Putamen (tissue), 1 donor: ENCODE results near the gene KLF7.

Source experiments
- DNase-seq: peaks from one replicate; pipeline ENCODE4 v3.0.0-alpha.2; 2016; ENCODE audit warnings: low spot score

The KLF7 gene

DNA sequence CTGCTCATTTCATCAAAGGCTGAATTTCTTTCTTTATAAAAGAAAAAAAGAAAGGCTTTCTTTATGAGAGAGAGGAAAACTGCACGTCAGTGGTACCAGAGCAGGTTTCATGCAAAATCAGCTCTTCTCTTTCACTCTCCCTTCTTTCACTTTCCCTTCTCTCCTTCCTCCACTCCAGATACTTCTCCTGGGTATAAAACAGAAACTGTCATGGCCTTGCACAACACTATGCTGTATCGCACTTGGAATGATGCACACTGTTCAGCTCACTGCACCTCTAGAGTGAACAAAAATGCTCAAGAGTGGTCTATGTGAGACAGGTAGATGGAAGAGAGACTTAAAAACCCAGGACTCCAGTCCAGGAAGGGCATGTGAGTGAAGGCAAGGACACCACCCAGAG lies 73.8 kb downstream of the KLF7 start:
- no peak for DNase-seq

DNA sequence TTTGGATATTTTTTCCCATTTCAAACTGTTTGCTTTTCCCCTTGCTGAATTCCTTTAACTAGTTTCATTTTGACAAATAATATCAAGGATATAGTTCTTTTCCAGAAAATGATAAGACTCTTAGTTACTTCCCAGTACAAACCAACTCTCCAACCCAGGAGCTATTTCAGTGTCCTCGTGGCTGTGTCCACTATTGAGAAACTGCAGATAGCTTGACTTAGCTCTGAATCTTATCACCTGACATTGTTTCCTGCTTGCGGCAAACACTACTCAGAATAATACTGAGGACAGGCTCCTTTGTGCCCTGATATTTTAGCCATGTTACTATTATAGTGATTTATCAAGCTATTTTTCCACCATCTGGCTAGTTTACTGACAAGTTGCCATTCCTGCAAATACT lies 74.6 kb downstream of the KLF7 start:
- no peak for DNase-seq

DNA sequence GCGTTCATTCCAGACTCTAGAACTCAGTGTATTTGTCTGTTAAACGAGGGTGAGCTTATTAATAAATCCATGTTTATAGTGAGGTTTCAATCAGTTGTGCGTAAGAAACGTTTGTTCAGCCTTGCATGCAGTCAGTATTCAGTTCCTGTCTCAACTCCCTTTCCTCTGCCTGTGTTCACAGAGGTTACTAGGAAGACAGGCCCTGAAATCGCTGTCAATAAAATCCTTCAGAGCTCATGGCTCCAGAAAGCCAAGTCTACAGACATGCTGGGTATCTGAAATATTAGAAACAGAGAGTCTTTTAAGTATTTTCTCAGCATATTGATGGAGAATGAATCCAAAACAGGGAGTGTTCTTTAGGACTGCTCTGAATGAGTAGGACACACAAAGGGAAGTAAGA lies 75.4 kb downstream of the KLF7 start:
- DNase-seq: no peak

DNA sequence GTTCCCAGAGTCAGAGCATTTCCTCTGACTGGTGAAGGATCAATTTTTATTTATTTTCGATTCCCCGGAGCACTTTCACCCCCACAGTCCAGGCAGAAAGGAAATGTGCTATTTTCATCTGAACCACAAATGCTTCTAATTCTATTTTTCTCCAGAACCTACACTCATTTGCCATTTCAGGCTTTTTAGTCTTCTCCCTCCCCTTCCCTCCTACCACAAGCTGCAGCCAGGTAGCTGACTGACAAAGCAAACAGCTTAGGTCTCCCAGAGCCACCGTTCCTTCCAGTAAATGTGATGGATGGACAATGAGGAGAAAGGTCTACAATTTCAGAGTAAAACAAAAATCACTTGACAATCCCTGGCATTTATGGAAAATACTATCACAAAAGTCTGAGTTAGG lies 76.9 kb downstream of the KLF7 start:
- no peak for DNase-seq

DNA sequence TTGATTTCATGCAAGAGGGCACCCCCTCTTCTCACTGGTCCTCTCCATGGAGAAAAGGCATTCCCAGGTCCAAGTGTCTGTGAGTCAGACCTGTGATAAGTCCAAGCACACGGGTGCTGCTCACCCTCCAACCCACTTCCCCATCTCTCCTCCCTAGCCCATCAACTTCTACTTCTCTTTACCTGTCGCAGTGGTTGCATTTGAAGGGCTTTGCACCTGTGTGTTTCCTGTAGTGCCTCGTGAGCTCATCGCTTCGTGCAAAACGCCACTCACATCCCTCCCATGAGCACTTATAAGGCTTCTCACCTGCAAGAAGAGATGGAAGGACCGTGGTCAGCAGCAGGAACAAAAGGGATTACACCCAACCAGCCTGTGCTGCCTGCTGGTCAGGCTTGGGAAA lies 77.5 kb downstream of the KLF7 start:
- DNase-seq: no peak

DNA sequence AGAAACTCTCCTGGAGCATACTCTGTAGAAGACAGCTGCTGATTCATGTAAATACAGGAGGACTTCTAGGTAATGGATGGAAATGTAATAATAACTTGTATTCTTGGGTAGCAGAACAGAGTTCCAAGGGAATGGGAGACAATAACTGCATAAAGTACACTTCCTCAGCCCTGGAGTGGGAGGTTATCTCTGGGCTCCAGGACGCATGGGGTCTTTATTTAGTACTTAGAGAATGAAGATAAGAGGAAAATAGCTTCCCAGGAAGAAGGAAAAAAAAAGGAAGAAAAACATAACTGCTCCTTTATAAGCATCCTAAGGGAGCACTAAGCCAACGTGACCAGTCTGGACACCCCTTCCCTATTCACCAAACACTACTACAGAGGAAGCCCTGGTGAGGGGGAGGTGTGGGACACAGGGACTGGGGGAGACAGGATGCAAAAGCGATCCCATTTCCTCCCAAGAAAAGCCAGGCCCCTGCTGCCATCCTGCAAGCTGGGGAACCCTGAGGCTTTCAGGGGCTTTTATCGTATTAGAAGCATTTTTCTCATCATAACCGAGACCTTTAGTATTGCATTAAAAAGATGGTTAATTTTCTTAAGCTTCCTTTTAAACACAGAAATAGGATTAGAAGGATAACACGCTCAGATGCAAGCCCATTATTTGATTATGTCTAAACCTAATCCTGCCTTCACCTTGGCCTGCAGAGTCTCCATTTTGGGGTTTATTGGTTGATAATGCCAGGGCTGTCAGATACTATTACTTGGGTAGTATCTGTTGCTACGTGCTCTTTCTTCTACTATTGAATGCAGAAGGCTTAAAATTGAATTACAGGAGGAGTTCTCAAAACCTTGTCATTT lies 78.5 kb downstream of the KLF7 start:
- DNase-seq: no peak

DNA sequence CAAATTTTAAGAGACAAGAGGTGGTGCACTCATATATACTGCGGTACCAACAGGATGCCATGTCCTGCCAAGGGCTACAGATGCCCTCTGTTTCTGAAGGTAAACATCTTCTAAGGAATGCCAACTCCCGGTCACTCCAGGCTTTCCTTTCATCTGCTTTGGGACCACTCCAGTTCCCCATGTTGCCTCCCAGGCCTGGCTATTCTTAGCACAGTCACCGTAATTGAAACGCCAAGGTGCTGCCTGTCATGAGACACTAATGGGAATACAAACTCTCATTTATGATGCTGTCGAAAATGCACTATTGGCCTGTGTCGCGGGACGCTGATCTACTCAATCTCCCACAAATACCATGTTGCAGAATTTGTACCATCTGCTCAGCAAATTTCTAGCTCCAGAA lies 79.6 kb downstream of the KLF7 start:
- no peak for DNase-seq

DNA sequence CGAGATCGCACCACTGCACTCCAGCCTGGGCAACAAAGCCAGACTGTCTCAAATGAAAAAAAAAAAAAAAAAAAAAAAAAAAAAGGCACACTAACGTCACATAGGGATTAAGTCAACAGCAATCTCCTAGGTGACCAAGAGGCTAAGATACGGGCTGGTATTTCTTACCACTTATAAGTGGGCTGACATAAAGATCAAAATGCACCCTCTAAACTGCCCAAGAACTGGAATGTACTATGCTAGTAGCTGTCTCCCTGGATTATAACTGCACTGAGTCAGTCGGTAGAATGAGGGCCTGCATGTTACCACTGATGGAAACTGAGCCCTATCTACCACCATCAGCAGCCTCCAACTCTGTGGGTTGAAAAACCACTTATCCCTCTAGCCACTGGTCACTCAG lies 80.6 kb downstream of the KLF7 start:
- no peak for DNase-seq

DNA sequence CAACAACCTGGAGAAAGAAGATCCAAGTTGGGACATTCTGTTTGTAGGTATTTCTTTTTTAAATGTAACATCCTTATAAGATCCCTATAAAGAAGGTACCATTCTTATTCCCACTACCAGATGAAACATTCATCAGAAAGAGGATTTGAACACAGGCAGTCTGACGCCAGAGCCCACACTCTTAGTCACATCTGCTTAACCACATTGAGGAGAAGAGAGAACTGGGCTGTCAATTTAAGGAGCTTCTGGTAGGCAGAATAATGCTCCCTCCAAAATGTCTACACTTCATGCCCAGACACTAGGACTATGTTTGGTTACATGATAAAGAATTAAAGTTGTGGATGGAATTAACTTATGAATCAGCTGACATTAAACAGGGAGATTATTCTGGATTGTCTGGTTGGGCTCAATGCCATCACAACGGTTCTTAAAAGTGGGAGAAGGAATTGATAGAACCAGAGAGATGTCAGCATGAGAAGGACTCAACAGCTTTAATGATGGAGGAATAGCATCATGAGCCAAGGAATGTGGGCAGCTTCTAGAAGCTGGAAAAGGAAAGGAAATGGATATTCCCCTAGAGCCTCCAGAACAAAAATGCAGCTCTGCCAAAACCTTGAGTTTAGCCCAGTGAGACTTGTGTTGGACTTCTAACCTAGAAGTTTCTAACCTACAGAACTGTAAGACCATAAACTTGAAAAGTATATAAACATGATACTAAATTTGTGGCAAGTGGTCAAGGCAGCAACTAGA lies 82.2 kb downstream of the KLF7 start:
- no peak for DNase-seq

DNA sequence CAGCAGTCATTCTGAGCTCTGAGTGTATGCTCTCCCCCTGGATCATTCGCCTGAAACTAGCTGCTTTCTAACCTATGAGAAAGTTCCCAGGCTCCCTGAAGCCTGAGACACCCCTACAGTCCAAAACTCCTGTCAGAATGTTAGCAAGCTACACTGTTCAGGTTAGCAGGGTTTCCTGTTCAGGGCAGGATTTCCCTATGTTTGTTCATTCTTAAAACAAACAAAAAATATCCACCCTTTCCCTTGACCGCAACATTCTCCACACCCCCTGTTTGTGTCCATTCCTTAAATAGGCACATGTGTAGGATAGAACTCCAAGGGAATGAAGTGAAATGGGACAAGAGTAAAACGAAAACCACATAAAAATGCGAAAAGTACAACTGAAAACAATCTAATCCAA lies 83.1 kb downstream of the KLF7 start:
- no peak for DNase-seq

DNA sequence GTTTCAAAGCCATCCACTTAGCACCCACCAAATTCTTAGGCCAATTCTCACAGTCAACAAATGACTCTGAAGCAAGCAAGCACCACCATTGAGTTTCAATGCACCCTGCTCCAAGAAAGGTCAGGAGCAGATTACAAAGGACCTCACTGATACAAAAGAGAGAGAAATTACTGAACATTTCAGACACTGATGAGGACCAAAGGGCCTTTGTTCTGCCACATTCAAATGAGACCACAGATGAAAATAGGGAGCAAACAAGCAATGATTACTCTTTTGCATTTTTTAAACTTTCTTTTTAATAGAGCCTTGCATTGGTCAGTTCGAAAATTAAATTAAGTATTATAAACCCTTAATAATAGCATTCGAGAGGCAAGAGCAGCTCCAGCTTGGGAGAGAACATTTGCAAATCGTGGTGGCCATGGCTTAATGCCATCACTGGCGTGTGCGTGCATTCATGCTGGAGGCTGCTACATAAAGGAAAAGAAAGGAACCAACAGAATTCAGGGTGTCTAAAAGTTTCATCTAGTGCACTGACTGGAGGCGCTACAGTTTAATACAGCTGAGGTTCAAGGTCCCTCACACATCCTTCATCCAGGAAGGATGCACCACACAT lies 87.5 kb downstream of the KLF7 start:
- DNase-seq: peak; percentile 86

DNA sequence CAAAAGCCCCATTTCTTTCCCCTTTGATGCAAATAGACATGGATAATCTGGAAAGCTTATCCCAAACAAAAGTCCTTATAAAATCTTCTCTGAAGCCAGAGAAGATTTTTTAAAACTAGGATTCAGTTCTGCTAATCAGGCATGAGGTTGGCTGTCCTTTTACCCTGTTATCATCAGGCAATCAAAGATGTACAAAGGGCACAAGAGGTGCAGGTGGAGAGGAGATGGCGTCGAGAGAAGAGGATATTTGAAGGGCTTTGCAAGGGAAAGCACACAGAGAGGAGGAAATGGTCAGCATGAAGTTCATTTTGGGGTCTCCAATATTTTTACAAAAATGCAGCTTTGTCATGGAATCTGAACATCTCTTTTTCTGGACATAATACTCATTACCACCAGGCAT lies 88.5 kb downstream of the KLF7 start:
- no peak for DNase-seq

DNA sequence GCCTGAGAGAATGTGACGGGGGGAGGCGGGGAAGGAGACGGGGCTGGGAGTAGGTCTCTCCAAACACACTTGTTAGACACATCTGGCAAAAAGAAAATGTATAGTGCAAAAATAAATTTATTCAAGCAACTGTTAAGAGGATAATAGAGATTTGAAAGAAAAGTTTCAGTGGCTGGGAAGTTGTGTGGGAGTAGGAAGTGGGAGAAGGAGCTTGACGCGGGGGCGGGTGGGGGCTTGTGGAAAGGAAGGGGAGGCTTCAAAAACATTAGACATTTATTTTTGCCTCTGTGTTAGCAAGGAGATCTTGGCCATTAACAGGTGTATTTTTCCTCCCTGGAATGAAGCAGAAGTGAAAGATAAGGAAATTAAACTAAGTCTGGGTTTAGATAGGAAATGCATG lies 90.3 kb downstream of the KLF7 start:
- no peak for DNase-seq

DNA sequence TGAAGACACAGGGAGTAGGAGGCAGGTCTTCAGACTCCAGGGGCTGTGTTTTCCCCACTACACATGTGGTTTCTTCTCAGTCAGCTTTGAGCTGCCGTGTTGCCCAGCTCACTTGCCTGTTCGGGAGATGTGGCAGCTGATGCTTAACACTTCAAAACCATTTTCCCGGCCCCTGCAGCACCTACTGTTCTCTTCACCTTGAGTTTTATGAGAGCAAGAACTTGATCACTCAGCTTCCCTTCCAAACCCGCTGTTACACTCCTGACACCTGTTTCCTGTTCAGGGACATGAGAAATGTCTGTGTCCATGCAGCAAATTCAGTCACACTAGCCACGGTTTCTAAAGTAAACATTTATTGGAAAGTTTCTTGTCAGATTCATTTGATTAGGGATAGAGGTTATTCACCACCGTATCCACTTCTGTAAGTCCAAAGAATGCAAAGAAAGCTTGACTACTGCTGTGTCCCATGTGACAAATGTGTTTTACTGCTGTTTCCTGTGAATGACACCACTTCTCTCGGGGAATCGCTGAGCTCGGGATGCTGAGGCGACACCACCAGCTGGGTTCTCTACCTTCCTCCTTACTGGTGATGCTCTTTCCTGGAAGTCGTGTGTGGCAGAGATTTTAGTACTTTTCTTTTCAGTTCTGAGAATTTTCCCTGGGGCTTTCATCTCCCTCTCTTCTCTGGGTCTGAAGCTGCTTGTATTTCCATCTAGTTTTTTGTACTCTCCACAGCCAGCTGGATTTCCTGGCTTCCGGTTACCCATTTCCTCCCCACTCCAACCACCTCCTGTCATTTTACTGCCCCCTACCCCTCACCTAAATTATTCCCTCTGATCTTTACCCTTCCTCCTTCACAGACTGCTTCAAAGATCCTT lies 91.7 kb downstream of the KLF7 start:
- DNase-seq: peak; percentile 67

DNA sequence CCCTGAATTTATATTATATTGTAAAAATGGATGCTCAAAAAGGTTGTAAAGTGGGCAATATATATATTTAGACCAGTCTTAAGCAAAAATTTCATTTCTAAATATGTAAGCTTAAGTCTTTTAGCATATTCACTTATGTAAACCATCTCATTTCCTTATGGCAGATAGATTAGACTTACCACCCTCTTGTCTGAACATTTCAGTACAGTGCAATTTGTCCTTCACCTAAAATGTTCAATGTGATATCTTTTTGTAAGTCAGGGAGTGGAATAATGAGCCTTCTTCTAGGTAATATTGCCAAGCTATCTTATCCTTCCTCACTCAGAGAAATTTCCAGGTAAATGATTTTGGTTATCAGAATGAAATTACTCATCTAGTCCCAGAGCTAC lies 92.3 kb downstream of the KLF7 start:
- no peak for DNase-seq

DNA sequence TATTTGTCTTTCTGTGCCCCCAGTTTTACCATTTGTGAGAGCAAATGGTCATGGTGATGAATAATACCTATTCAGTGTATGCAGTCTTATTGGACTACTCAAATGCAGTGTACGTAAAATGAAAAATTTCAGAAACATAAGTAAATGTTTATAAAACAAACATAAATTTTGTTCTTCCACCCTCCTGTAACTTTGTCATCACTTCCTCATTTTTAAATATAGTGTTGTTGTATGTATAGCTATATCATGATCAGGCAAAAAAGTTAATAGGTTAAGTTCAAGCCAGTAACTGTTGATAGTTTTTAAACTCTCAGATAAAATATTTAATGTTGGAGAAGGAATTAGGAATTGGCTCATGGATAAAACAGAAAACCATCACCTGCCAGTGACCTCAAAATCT lies 93.2 kb downstream of the KLF7 start:
- no peak for DNase-seq

DNA sequence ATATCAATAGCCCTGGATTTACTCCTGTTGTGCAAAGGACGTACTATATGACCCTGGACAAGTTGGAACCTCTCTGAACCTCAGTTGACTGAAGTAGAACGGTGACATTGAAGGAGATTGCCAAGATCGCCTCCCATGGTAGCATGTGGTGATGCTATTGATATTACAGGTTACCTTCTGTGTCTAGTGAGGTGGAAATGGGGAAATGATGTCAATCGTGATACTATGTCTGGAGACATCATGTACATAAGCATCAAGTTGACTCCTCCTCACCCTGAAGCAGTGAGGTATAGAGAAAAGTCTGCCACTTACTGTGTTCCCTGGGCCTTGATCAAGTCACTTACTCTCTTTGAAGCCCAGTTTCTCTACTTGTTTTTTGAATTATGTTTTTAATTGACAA lies 93.9 kb downstream of the KLF7 start:
- no peak for DNase-seq

DNA sequence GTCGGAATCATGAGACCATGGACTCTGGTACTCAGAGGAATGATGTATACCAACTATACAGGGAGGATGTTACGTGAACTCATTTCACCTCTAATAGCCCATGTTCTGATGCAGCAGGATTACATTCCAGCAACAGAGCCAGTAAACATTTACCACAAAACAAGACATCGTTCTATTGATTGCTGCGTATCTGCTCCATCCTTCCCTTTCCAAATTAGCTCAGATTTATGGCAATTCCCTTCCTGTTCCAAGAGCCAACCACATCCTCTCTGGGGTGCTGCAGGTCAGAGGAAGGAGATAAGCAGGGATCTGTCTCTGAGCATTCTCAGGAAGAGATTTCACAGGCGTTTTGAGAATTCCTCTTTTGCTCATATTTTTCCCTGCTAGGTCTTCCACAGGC lies 98.3 kb downstream of the KLF7 start:
- no peak for DNase-seq

DNA sequence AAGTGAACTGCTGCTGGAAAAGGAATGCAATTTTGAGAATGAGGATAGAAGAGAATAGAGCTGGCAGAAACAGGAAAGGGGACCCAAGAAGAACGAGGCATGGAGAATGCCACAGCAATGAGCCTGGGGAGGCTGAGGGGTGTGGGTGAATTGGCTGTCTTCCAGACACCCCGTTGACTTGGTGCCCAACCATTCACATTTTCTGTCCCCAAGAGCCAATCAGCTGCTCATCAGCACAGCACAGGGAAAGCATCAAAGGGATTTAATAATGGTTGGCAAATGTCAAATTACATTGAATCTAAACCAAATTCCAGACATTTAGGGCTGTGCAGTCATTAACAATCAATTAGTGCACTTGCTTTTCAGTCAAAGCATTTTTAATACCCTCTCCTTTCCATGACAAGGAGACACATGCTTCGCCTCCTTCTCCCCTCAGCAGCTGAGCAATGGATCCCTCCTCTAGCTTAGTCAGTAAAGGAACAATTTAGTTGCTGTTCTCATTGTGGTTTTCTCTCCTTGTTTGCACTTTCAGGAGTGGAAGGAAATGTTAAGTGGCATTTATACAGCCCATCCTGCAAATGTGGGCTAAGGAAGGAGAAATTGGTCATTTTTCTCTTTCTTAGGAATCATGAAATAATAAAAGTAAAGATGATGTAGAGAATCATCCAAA lies 98.8 kb downstream of the KLF7 start:
- DNase-seq: no peak

DNA sequence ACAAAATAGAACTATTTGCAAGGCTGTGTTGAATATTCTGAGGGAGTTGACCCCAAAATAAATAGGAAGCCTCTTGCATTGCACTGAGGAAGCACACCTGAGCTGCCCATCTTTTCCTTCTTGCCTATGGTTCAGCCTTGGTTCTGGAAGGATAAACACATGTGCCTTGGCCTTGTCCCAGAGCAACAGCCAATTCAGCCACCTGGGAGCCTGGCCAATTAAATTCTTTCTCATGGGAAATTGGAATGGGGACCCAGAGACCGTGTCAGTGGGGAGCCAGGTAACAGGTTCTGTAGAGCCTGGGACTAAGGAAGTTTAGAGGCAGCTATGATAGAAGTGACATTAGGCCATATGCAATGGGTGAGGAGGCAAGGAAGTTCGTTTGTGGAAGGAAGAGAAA lies 99.6 kb downstream of the KLF7 start:
- DNase-seq: no peak

DNA sequence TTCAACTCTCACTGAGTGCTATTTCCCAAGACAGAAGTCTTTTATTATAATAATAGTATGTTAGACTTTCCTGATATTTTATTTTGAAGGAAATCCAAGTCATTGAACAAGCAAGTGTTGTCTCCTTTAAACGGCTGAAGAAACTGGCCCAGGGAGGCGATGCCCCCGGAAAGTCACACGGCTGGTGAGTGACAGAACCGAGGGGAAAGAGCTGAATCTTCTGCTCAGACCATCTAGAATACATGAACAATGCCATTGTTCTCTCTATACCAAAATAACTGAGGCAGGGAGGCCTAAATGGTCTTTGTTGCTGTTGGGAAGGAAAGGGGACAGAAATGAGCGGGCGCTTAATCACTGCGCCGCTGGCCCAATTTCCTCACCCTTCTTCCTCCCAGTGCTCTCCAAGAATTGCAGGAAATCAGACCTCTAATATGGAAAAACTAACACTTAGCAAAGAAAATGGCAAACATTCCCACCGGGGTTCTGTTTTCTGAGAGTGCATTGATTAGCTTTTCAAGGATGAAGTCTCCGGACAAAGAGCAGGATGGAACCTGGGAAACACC lies 101.5 kb downstream of the KLF7 start:
- no peak for DNase-seq
